ENCODE results near the gene ANGPT4. TPM values are rescaled to one million over a fixed set of nuclear protein-coding genes. Genes with fewer than 3 reads are reported as not detected.

The ANGPT4 gene
- total and polyA plus RNA-seq, 2 of the 8 experiments (the other 6 are each of a cell fraction or from before 2014, with no cell fraction given): 0.07 to 0.33 TPM

GRCh38 chr20:956330-956951 lies 40.3 kb upstream of the ANGPT4 start:
- H4K91ac ChIP-seq (replicated peaks; ENCODE audit: insufficient read length, low read length): no peak overlapping the region
- no peak overlapping the region for H3K4me3 ChIP-seq (ENCODE audit: extremely low read depth in 1 of 4, insufficient read depth in 2 of 4, low read depth in 3 of 4, low read length in 4 of 4)
- H2BK5ac ChIP-seq (ENCODE audit: low read depth, low read length): 0 out of 2 replicates have a peak overlapping the region, but pooled peaks have one; percentile 7
- POLR2A ChIA-PET (ENCODE audit: partially characterized antibody): interaction anchor here (1.1 kb wide), 1 partner anchor 158 kb away, joined by 3 read pairs; no protein-coding TSS in a partner anchor
- H3K56ac ChIP-seq (replicated peaks; ENCODE audit: insufficient read length, low read depth, low read length): no peak overlapping the region
- no peak overlapping the region for H2BK120ac ChIP-seq (replicated peaks; ENCODE audit: low read depth, low read length)
- 19% methylated on average over 13 of the region's 13 CpGs; no CpG with 5 or more reads in 1 of the 2 experiments for WGBS, 2 experiments (ENCODE audit: extremely low coverage in 1 of 2, insufficient coverage in 1 of 2, insufficient read length in 1 of 2, insufficient replicate concordance in 2 of 2, low coverage in 1 of 2, low lambda C conversion rate in 2 of 2, missing lambda C conversion rate in 1 of 2)
- H3K18ac ChIP-seq (ENCODE audit: extremely low read depth, low read length): no peak overlapping the region
- H4K8ac ChIP-seq (ENCODE audit: extremely low read depth, insufficient read depth, low read length): no peak overlapping the region
- H2BK20ac ChIP-seq (ENCODE audit: low read length): no peak overlapping the region
- H3K4me1 ChIP-seq (replicated peaks in 1 of 4; ENCODE audit: control insufficient read depth in 3 of 4, insufficient read depth in 4 of 4, low read length in 3 of 4): peaks cover 0 to 3% (median under 1%) of the 10 kb centered on the region in 4 experiments; a peak in 3 of 7 replicates
- H3K27ac ChIP-seq (ENCODE audit: low read depth, low read length): no peak overlapping the region
- H3K4ac ChIP-seq (replicated peaks; ENCODE audit: insufficient read length, low read depth, low read length): no peak overlapping the region
- H3K27me3 ChIP-seq (replicated peaks in 1 of 4; ENCODE audit: control insufficient read depth in 3 of 4, extremely low read depth in 1 of 4, insufficient read depth in 3 of 4, low read length in 3 of 4): peaks cover 0 to 3% (median 0%) of the 10 kb centered on the region in 4 experiments; a peak in 1 of 7 replicates
- peak overlapping the region; percentile 90 for H2BK15ac ChIP-seq (ENCODE audit: low read length)
- no peak overlapping the region for H2BK12ac ChIP-seq (ENCODE audit: low read depth, low read length)
- no peak overlapping the region for H2AFZ ChIP-seq (ENCODE audit: low read length)
- DNase-seq (ENCODE audit: low read depth in 1 of 2, low spot score in 2 of 2): peak; percentile 53 to 93
- H3K23me2 ChIP-seq (ENCODE audit: low read depth, low read length): no peaks in the 10 kb centered on the region
- H4K5ac ChIP-seq (ENCODE audit: insufficient read length, low read depth, low read length): no peak overlapping the region
- H3K9ac ChIP-seq (replicated peaks in 1 of 4; ENCODE audit: extremely low read depth in 1 of 4, low read depth in 3 of 4, low read length in 3 of 4): no peak overlapping the region
- H3K9me3 ChIP-seq (ENCODE audit: insufficient read depth in 2 of 2, low read depth in 1 of 2, low read length in 1 of 2): no peaks in the 10 kb centered on the region
- no peak overlapping the region for H3K23ac ChIP-seq (ENCODE audit: insufficient read length)
- no peak overlapping the region for H3K14ac ChIP-seq (ENCODE audit: insufficient read length)
- no peaks in the 10 kb centered on the region for H3K79me2 ChIP-seq (ENCODE audit: control insufficient read depth in 1 of 2, insufficient read depth in 2 of 2, low read length in 2 of 2)
- CTCF ChIA-PET (ENCODE audit: partially characterized antibody): interaction anchor here (0.6 to 12.5 kb wide), 62 partner anchors 13 to 383 kb away, joined by 3 to 191 read pairs (median 5); partner anchors contain the start of genes ANGPT4 and SLC52A3
- no peak overlapping the region for H3K4me2 ChIP-seq (ENCODE audit: insufficient read depth in 1 of 2, low read depth in 2 of 2, low read length in 2 of 2)
- H4K20me1 ChIP-seq (replicated peaks in 1 of 2; ENCODE audit: control insufficient read depth in 1 of 2, insufficient read depth in 2 of 2, low read length in 2 of 2): peaks cover 0 to 3% of the 10 kb centered on the region in 2 experiments
- no peak overlapping the region for H2AK5ac ChIP-seq (ENCODE audit: low read depth, low read length)
- H3K36me3 ChIP-seq (ENCODE audit: control insufficient read depth in 2 of 4, insufficient read depth in 4 of 4, low read length in 3 of 4): no peaks in the 10 kb centered on the region
- H3K79me1 ChIP-seq (ENCODE audit: low read depth, low read length): no peaks in the 10 kb centered on the region
- peak; percentile 90 for FAIRE-seq
- TF ChIP-seq GTF2F1 (IDR thresholded peaks at IDR 0.05; ENCODE audit: borderline replicate concordance, low read depth, low read length): peak; percentile 37; the same call in 1 of the 2 replicates
- TF ChIP-seq BACH1 (IDR thresholded peaks at IDR 0.05; ENCODE audit: low read length): no peak
- TF ChIP-seq JUN (IDR thresholded peaks at IDR 0.05; ENCODE audit: low read depth, low read length): no peak
- peak; percentile 71 for TF ChIP-seq MAX (IDR thresholded peaks at IDR 0.05)
- peak; percentile 95 to 99 (median 98) for TF ChIP-seq CTCF (IDR thresholded peaks at IDR 0.05; ENCODE audit: control extremely low read depth in 1 of 3, insufficient read depth in 1 of 3, low read depth in 1 of 3, low read length in 3 of 3)
- TF ChIP-seq TEAD4 (IDR thresholded peaks at IDR 0.05; ENCODE audit: low read depth, low read length): 0 out of 2 replicates have a peak, but pooled peaks have one; percentile 38
- TF ChIP-seq RXRA (IDR thresholded peaks at IDR 0.05; ENCODE audit: insufficient read depth, low read depth, low read length): no peak
- peak in 1 of 2 experiments; percentile 65; a peak in 2 of 4 replicates for TF ChIP-seq SIN3A (conservative IDR thresholded peaks at IDR 0.05 in 1 of 2, IDR thresholded peaks at IDR 0.05 in 1 of 2; ENCODE audit: low read depth in 1 of 2, low read length in 2 of 2)
